ENCODE results near the gene ABCG1. TPM values are rescaled to one million over a fixed set of nuclear protein-coding genes. Genes with fewer than 3 reads are reported as not detected.

The ABCG1 gene
- total RNA-seq, 4 donors from 2014 or later: 33.0 to 68.5 (median 40.8) TPM

DNA sequence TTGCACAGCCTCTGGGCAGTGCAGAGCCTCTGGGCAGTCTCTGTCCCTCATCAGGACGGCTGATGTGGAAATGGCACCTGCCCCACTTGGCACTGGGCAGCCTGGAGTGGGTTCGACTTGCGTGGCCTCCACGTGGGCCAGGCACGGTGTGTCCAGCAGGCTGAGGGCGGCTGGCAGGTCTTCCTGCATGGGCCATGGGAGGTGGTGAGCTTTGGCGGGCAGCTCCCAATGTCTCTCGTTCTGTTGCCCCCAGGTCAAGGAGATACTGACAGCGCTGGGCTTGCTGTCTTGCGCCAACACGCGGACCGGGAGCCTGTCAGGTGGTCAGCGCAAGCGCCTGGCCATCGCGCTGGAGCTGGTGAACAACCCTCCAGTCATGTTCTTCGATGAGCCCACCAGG lies 63.1 kb downstream of the ABCG1 start:
- Histone ChIP-seq H3K4me3 (no peak overlapping the region), H3K27ac (no peak overlapping the region), H3K36me3 (peaks cover 0 to 55% (median 0%) of the 10 kb centered on the region in 3 donors), H3K27me3 (no peaks in the 10 kb centered on the region), H3K9me3 (no peaks in the 10 kb centered on the region), H3K4me1 (peaks cover 0 to 3% (median 0%) of the 10 kb centered on the region in 4 donors)
- TF ChIP-seq POLR2A (IDR thresholded peaks at IDR 0.05) (no peak), CTCF (IDR thresholded peaks at IDR 0.05) (no peak)
- DNase-seq: no peak

- no peaks in the 10 kb centered on the region for H3K27me3 ChIP-seq
- H3K36me3 ChIP-seq: peaks cover 0 to 56% (median 0%) of the 10 kb centered on the region in 3 donors
- no peak overlapping the region for H3K4me3 ChIP-seq
- TF ChIP-seq POLR2A (IDR thresholded peaks at IDR 0.05): no peak
- TF ChIP-seq CTCF (IDR thresholded peaks at IDR 0.05): no peak
- no peak overlapping the region for H3K27ac ChIP-seq
- H3K4me1 ChIP-seq: peaks cover 0 to 3% (median 0%) of the 10 kb centered on the region in 4 donors
- H3K9me3 ChIP-seq: no peaks in the 10 kb centered on the region
- no peak for DNase-seq
These were observed 63.8 kb downstream of the ABCG1 start for GRCh38 chr21:42282715-42283114.

- TF ChIP-seq POLR2A (IDR thresholded peaks at IDR 0.05) (no peak), CTCF (IDR thresholded peaks at IDR 0.05) (no peak)
- DNase-seq: no peak
- Histone ChIP-seq H3K27ac (no peak overlapping the region), H3K4me3 (no peak overlapping the region), H3K4me1 (peaks cover 0 to 3% (median 0%) of the 10 kb centered on the region in 4 donors), H3K27me3 (no peaks in the 10 kb centered on the region), H3K36me3 (peaks cover 0 to 57% (median 0%) of the 10 kb centered on the region in 3 donors), H3K9me3 (no peaks in the 10 kb centered on the region)
These were observed 66.8 kb downstream of the ABCG1 start for GRCh38 chr21:42285569-42286245.

DNA sequence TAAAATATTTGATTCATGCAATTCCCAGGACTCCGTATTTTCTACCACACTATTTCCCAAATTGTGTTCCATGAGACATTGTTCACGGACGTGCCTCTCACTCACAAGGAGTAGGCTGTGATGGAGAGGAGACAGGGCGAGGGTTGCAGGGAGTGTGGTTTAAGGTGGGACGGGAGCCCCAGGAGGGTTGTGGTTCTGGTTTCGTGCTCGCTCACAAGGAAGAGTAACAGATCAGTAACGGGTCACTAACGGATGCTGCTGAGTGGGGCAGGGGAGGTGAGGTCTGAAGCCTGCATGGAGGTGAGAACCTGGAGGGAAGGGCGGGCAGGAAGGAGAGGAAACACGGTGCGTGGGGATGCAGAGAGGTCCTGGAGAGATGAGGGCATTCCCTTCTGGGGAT lies 67.5 kb downstream of the ABCG1 start:
- Histone ChIP-seq H3K36me3 (peaks cover 0 to 59% (median 0%) of the 10 kb centered on the region in 3 donors), H3K9me3 (no peaks in the 10 kb centered on the region), H3K4me3 (no peak overlapping the region), H3K4me1 (peaks cover 0 to 3% (median 0%) of the 10 kb centered on the region in 4 donors), H3K27ac (no peak overlapping the region), H3K27me3 (no peaks in the 10 kb centered on the region)
- peak in 1 of 3 donors; percentile 30 for DNase-seq
- TF ChIP-seq POLR2A (IDR thresholded peaks at IDR 0.05) (no peak), CTCF (IDR thresholded peaks at IDR 0.05) (no peak)

- peaks cover 0 to 57% (median 0%) of the 10 kb centered on the region in 3 donors for H3K36me3 ChIP-seq
- TF ChIP-seq CTCF (IDR thresholded peaks at IDR 0.05): no peak
- no peak for TF ChIP-seq POLR2A (IDR thresholded peaks at IDR 0.05)
- H3K4me3 ChIP-seq: no peak overlapping the region
- H3K4me1 ChIP-seq: peaks cover 0 to 3% (median 0%) of the 10 kb centered on the region in 4 donors
- no peak overlapping the region for H3K27ac ChIP-seq
- H3K27me3 ChIP-seq: no peaks in the 10 kb centered on the region
- DNase-seq: no peak
- H3K9me3 ChIP-seq: no peaks in the 10 kb centered on the region
These were observed 68.5 kb downstream of the ABCG1 start for GRCh38 chr21:42287193-42288083.

Measured in Peyer's patch (tissue), 4 donors.